OCI-LY1 (cell line): ENCODE results near the gene ZNF232.
"Not testable (repeated sequence)": the region's sequence is repeated elsewhere in the genome, so short reads cannot be mapped to it uniquely, and the experiment has no call there.

ENCODE experiments used
- EZH2 ChIP-seq: fragments of 200-600 bp; sonication (generic), shearing (Covaris generic); IDR thresholded peaks from 2 replicates; pipeline ENCODE4 v1.8.0; 2017; ENCODE audit warnings: borderline replicate concordance, mixed run types, mild to moderate bottlenecking, antibody characterized with exemption, low read length, moderate library complexity, mixed read lengths
- TF ChIP-seq, protein P1 (sequence below): fragments of 200-600 bp; sonication (generic), shearing (Covaris generic); IDR thresholded peaks from 2 replicates; pipeline ENCODE4 v1.5.1; 2017; ENCODE audit warnings: mild to moderate bottlenecking, antibody characterized with exemption, low read length, moderate library complexity, mixed read lengths

DNA sequence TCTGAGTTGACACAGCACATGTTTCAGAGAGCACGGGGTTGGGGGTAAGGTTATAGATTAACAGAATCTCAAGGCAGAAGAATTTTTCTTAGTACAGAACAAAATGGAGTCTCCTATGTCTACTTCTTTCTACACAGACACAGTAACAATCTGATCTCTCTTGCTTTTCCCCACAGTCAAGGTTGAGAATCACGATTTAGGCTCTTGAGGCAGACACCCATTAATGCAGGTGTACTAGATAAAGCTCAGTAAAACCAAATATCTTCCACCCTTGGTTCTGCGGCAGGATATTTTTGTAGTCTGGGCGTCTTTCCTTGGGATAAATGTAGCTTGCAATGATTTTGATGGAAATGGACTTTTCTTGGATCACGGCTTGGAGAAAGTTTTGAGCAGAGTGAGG is 36.2 kb downstream of the ZNF232 start:
- TF ChIP-seq, protein P1, sequence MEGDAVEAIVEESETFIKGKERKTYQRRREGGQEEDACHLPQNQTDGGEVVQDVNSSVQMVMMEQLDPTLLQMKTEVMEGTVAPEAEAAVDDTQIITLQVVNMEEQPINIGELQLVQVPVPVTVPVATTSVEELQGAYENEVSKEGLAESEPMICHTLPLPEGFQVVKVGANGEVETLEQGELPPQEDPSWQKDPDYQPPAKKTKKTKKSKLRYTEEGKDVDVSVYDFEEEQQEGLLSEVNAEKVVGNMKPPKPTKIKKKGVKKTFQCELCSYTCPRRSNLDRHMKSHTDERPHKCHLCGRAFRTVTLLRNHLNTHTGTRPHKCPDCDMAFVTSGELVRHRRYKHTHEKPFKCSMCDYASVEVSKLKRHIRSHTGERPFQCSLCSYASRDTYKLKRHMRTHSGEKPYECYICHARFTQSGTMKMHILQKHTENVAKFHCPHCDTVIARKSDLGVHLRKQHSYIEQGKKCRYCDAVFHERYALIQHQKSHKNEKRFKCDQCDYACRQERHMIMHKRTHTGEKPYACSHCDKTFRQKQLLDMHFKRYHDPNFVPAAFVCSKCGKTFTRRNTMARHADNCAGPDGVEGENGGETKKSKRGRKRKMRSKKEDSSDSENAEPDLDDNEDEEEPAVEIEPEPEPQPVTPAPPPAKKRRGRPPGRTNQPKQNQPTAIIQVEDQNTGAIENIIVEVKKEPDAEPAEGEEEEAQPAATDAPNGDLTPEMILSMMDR = not testable (repeated sequence)
- not testable (repeated sequence) for TF ChIP-seq EZH2
